ENCODE data around the gene SVIP.

The SVIP gene

GRCh38 chr11:22829231-22830081 lies at the start of gene SVIP:
Gene SVIP (minus strand): TSS chr11:22829801. CDS start chr11:22829748, 53 bp downstream.
- peak; percentile 49 to 96 (median 89) for DNase-seq

- no peak for DNase-seq
Observed at GRCh38 chr11:22878604-22879003, 49.0 kb upstream of the SVIP start.

- no peak for DNase-seq
Observed at GRCh38 chr11:22878039-22878438, 48.4 kb upstream of the SVIP start.

GRCh38 chr11:22875869-22876473 lies 46.4 kb upstream of the SVIP start:
- peak in 27 of 56 donors; percentile 0 to 81 (median 8) for DNase-seq

- DNase-seq: no peak
Observed at GRCh38 chr11:22869325-22869724, 39.7 kb upstream of the SVIP start.

GRCh38 chr11:22860241-22860640 lies 30.6 kb upstream of the SVIP start, which contains the start of gene CCDC179:
Gene CCDC179 (minus strand): TSS chr11:22860474. CDS start chr11:22860421, 53 bp downstream.
- DNase-seq: no peak

GRCh38 chr11:22859756-22860155 lies 30.2 kb upstream of the SVIP start:
- DNase-seq: no peak

GRCh38 chr11:22851477-22851876 lies 21.9 kb upstream of the SVIP start:
- no peak for DNase-seq

- no peak for DNase-seq
Observed at GRCh38 chr11:22846726-22847125, 17.1 kb upstream of the SVIP start.

GRCh38 chr11:22832315-22833015 lies 2.9 kb upstream of the SVIP start:
- peak in 1 of 56 donors; percentile 3 for DNase-seq

GRCh38 chr11:22830082-22830414 lies 447 bp upstream of the SVIP start:
- DNase-seq: no peak

- DNase-seq: no peak
Observed at GRCh38 chr11:22828373-22828772, 1.2 kb downstream of the SVIP start.

GRCh38 chr11:22822203-22822602 lies 7.4 kb downstream of the SVIP start:
- no peak for DNase-seq

- DNase-seq: no peak
Observed at GRCh38 chr11:22809893-22810292, 19.7 kb downstream of the SVIP start.

GRCh38 chr11:22808571-22809197 lies 20.9 kb downstream of the SVIP start:
- DNase-seq: peak in 5 of 56 donors; percentile 1 to 21 (median 7)

- DNase-seq: no peak
Observed at GRCh38 chr11:22807855-22808570, 21.6 kb downstream of the SVIP start.

- DNase-seq: no peak
Observed at GRCh38 chr11:22807391-22807790, 22.2 kb downstream of the SVIP start.

GRCh38 chr11:22802861-22803260 lies 26.7 kb downstream of the SVIP start:
- no peak for DNase-seq

GRCh38 chr11:22800482-22800881 lies 29.1 kb downstream of the SVIP start:
- DNase-seq: no peak

- DNase-seq: no peak
Observed at GRCh38 chr11:22798901-22799300, 30.7 kb downstream of the SVIP start.

GRCh38 chr11:22797047-22797446 lies 32.6 kb downstream of the SVIP start:
- peak in 1 of 56 donors; percentile 6 for DNase-seq
